22Rv1 (cell line): ENCODE results near the gene S100A16.

ENCODE experiments used
- ZFX ChIP-seq: fragments of 450-650 bp; IDR thresholded peaks from 2 replicates; pipeline ENCODE4 v1.6.1; 2017; ENCODE audit warnings: antibody characterized with exemption, borderline replicate concordance
- TF ChIP-seq, protein P1 (sequence below): fragments of 450-650 bp; IDR thresholded peaks from 2 replicates; pipeline ENCODE4 v1.5.1; 2017; ENCODE audit warnings: mild to moderate bottlenecking

DNA sequence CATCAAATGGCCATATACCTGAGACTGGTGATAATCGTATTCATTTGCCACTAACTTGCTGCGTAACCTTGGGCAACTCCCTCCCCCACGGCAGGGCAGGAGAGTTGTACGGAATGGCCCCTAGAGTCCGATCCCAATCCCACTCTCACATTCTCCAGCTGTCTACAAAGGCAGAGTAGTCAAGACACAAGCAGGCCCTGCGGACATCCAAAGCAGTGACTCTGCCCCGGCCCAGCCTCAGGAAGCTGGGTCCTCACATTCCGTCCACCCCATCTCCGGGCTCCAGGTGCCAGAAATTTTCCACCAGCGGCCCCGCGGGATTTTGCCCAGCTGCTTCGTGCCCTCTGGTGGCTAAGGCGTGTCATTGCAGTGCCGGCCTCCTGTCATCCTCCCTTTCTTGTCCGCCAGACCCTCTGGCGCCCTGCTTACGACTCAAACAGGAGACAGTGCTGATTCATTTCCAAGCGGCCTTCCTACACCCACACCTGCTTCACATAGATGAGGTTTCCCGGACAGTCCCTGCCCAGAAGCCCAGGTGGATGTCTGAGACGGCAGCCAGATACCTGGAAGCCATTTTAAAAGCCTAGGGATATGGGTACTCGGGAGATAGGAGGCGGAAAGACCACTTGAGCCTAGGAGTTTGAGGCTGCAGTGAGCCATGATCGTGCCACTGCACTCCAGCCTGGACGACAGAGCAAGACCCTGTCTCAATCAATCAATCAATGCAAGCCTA lies 44.4 kb downstream of the S100A16 start:
- TF ChIP-seq ZFX = no peak
- TF ChIP-seq, protein P1, sequence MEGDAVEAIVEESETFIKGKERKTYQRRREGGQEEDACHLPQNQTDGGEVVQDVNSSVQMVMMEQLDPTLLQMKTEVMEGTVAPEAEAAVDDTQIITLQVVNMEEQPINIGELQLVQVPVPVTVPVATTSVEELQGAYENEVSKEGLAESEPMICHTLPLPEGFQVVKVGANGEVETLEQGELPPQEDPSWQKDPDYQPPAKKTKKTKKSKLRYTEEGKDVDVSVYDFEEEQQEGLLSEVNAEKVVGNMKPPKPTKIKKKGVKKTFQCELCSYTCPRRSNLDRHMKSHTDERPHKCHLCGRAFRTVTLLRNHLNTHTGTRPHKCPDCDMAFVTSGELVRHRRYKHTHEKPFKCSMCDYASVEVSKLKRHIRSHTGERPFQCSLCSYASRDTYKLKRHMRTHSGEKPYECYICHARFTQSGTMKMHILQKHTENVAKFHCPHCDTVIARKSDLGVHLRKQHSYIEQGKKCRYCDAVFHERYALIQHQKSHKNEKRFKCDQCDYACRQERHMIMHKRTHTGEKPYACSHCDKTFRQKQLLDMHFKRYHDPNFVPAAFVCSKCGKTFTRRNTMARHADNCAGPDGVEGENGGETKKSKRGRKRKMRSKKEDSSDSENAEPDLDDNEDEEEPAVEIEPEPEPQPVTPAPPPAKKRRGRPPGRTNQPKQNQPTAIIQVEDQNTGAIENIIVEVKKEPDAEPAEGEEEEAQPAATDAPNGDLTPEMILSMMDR = peak; percentile 99
